H1 (cell line): ENCODE data around the gene PKMYT1. TPM values are rescaled to one million over a fixed set of nuclear protein-coding genes. Genes with fewer than 3 reads are reported as not detected.

ENCODE experiments used
- CTCF ChIA-PET: fragments of 300-600 bp; sonication (Branson Sonifier 250); formaldehyde crosslinking; loops from one replicate; lab custom pipeline; 2021; ENCODE audit not compliant: partially characterized antibody; lab: Charles Lee
- POLR2A ChIA-PET: fragments of 300-600 bp; sonication (Branson Sonifier 250); formaldehyde crosslinking; loops from one replicate; lab custom pipeline; 2021; ENCODE audit warnings: inconsistent platforms; ENCODE audit not compliant: partially characterized antibody; lab: Charles Lee
- DNase-seq, 2 experiments: peaks; one replicate each; pipeline versions ENCODE4 v3.0.0 to v3.0.0-alpha.2; 2010 to 2022; ENCODE audit warnings: low spot score in 2 of 2, low read depth in 1 of 2, mixed read lengths in 1 of 2
- FAIRE-seq: peaks from 2 replicates; lab custom pipeline; 2011; peaks lifted over from hg19 to GRCh38; lab: Jason Lieb, UNC
- H2AFZ ChIP-seq: 2 replicates; pipeline ENCODE4 v1.8.1; 2012; ENCODE audit warnings: low read length, inconsistent platforms
- H2AK5ac ChIP-seq: 2 replicates; pipeline ENCODE4 v1.6.1; 2013; ENCODE audit warnings: low read depth, low read length
- H2BK120ac ChIP-seq: replicated peaks from 2 replicates; pipeline ENCODE3; 2013; ENCODE audit warnings: low read depth, low read length, inconsistent platforms
- H2BK12ac ChIP-seq: 2 replicates; pipeline ENCODE4 v1.6.1; 2013; ENCODE audit warnings: low read depth, low read length
- H2BK15ac ChIP-seq: 2 replicates; pipeline ENCODE4 v1.6.1; 2013; ENCODE audit warnings: low read length
- H2BK20ac ChIP-seq: 2 replicates; pipeline ENCODE4 v1.6.1; 2013; ENCODE audit warnings: low read length
- H2BK5ac ChIP-seq: 2 replicates; pipeline ENCODE4 v1.6.1; 2013; ENCODE audit warnings: low read depth, low read length
- H3K14ac ChIP-seq: 2 replicates; pipeline ENCODE4 v1.6.1; 2013; ENCODE audit warnings: inconsistent platforms; ENCODE audit not compliant: insufficient read length
- H3K18ac ChIP-seq: 2 replicates; pipeline ENCODE4 v1.6.1; 2013; ENCODE audit warnings: low read length; ENCODE audit errors: extremely low read depth
- H3K23ac ChIP-seq: 2 replicates; pipeline ENCODE4 v1.6.1; 2013; ENCODE audit warnings: inconsistent platforms; ENCODE audit not compliant: insufficient read length
- H3K23me2 ChIP-seq: 2 replicates; pipeline ENCODE4 v1.6.1; 2013; ENCODE audit warnings: low read depth, low read length
- H3K27ac ChIP-seq: 2 replicates; pipeline ENCODE4 v1.6.1; 2011; ENCODE audit warnings: low read depth, low read length, inconsistent platforms
- H3K27me3 ChIP-seq, 4 experiments: replicated peaks in 1 of 4; 1 replicate in 1 of 4; 2 replicates in 3 of 4; pipeline versions ENCODE4 v1.6.1 to v1.8.1; 2011 to 2013; ENCODE audit warnings: low read length in 3 of 4, mild to moderate bottlenecking in 3 of 4, inconsistent platforms in 2 of 4, mixed read lengths in 2 of 4, moderate library complexity in 1 of 4; ENCODE audit not compliant: control insufficient read depth in 3 of 4, insufficient read depth in 3 of 4; ENCODE audit errors: extremely low read depth in 1 of 4
- H3K36me3 ChIP-seq, 4 experiments: 2 replicates each; pipeline versions ENCODE4 v1.6.1 to v1.8.1; 2011 to 2013; ENCODE audit warnings: mild to moderate bottlenecking in 4 of 4, low read length in 3 of 4, moderate library complexity in 2 of 4, control low read depth in 1 of 4, inconsistent platforms in 1 of 4; ENCODE audit not compliant: insufficient read depth in 4 of 4, control insufficient read depth in 2 of 4
- H3K4ac ChIP-seq: replicated peaks from 2 replicates; pipeline ENCODE3; 2013; ENCODE audit warnings: low read length, low read depth, mixed read lengths, inconsistent platforms; ENCODE audit not compliant: insufficient read length
- H3K4me1 ChIP-seq, 4 experiments: replicated peaks in 1 of 4; 1 replicate in 1 of 4; 2 replicates in 3 of 4; pipeline versions ENCODE4 v1.6.1 to v1.8.1; 2011 to 2013; ENCODE audit warnings: low read length in 3 of 4, inconsistent platforms in 2 of 4, mixed read lengths in 1 of 4; ENCODE audit not compliant: insufficient read depth in 4 of 4, control insufficient read depth in 3 of 4
- H3K4me2 ChIP-seq, 2 experiments: 2 replicates each; pipeline versions ENCODE4 v1.6.1 to v1.8.1; 2011 to 2013; ENCODE audit warnings: low read depth in 2 of 2, low read length in 2 of 2, control low read depth in 1 of 2, inconsistent platforms in 1 of 2, mild to moderate bottlenecking in 1 of 2; ENCODE audit not compliant: insufficient read depth in 1 of 2
- H3K4me3 ChIP-seq, 4 experiments: fragments of 200-600, 300-600 bp in 1 of 4; sonication (generic), shearing (Covaris generic), sonication (Bioruptor Twin) in 1 of 4; 2 replicates each; pipeline versions ENCODE4 v1.5.1 to v1.8.1; 2011 to 2016; ENCODE audit warnings: low read length in 4 of 4, low read depth in 3 of 4, control low read depth in 2 of 4, inconsistent platforms in 2 of 4, mild to moderate bottlenecking in 2 of 4, mixed read lengths in 1 of 4, moderate library complexity in 1 of 4; ENCODE audit not compliant: insufficient read depth in 2 of 4; ENCODE audit errors: extremely low read depth in 1 of 4
- H3K56ac ChIP-seq: replicated peaks from 2 replicates; pipeline ENCODE3; 2013; ENCODE audit warnings: low read depth, mild to moderate bottlenecking, mixed read lengths, low read length, inconsistent platforms; ENCODE audit not compliant: insufficient read length
- H3K79me1 ChIP-seq: 2 replicates; pipeline ENCODE4 v1.6.1; 2013; ENCODE audit warnings: low read depth, low read length, control low read depth
- H3K79me2 ChIP-seq, 2 experiments: 2 replicates each; pipeline versions ENCODE4 v1.6.1 to v1.8.1; 2012 to 2013; ENCODE audit warnings: low read length in 2 of 2, mild to moderate bottlenecking in 2 of 2, inconsistent platforms in 1 of 2; ENCODE audit not compliant: insufficient read depth in 2 of 2, control insufficient read depth in 1 of 2
- H3K9ac ChIP-seq, 4 experiments: replicated peaks in 1 of 4; 1 replicate in 1 of 4; 2 replicates in 3 of 4; pipeline versions ENCODE4 v1.6.1 to v1.8.1; 2011 to 2013; ENCODE audit warnings: low read depth in 3 of 4, low read length in 3 of 4, control low read depth in 2 of 4, mild to moderate bottlenecking in 2 of 4, moderate library complexity in 2 of 4, inconsistent platforms in 1 of 4; ENCODE audit errors: extremely low read depth in 1 of 4
- H3K9me3 ChIP-seq, 2 experiments: 2 replicates each; pipeline versions ENCODE4 v1.6.1 to v1.8.1; 2012 to 2013; ENCODE audit warnings: mild to moderate bottlenecking in 2 of 2, moderate library complexity in 2 of 2, control low read depth in 1 of 2, inconsistent platforms in 1 of 2, low read depth in 1 of 2, low read length in 1 of 2, mixed read lengths in 1 of 2; ENCODE audit not compliant: insufficient read depth in 2 of 2
- H4K20me1 ChIP-seq, 2 experiments: replicated peaks in 1 of 2; 2 replicates each; pipeline versions ENCODE3 to v1.8.1; 2011 to 2013; ENCODE audit warnings: inconsistent platforms in 2 of 2, low read length in 2 of 2, mild to moderate bottlenecking in 1 of 2; ENCODE audit not compliant: insufficient read depth in 2 of 2, control insufficient read depth in 1 of 2
- H4K5ac ChIP-seq: 2 replicates; pipeline ENCODE4 v1.6.1; 2013; ENCODE audit warnings: low read length, low read depth, mixed read lengths, inconsistent platforms; ENCODE audit not compliant: insufficient read length
- H4K8ac ChIP-seq: 2 replicates; pipeline ENCODE4 v1.8.0; 2013; ENCODE audit warnings: mild to moderate bottlenecking, moderate library complexity, low read length, inconsistent platforms; ENCODE audit not compliant: insufficient read depth; ENCODE audit errors: extremely low read depth
- H4K91ac ChIP-seq: replicated peaks from 2 replicates; pipeline ENCODE3; 2013; ENCODE audit warnings: low read length, mixed read lengths, inconsistent platforms; ENCODE audit not compliant: insufficient read length
- ASH2L ChIP-seq: fragments of 200-600, 300-600 bp; sonication (generic); IDR thresholded peaks from one replicate; pipeline ENCODE4 v1.7.1; 2017; ENCODE audit warnings: low read length
- BACH1 ChIP-seq: IDR thresholded peaks from 2 replicates; pipeline ENCODE4 v1.6.1; 2012; ENCODE audit warnings: low read length, improper control_type of control experiment
- EP300 ChIP-seq, 2 experiments: IDR thresholded peaks; 1 replicate in 1 of 2; 2 replicates in 1 of 2; pipeline ENCODE4 v1.6.1; 2011 to 2012; ENCODE audit warnings: low read depth in 2 of 2, low read length in 2 of 2, mild to moderate bottlenecking in 2 of 2, borderline replicate concordance in 1 of 2, inconsistent platforms in 1 of 2, moderate library complexity in 1 of 2
- EZH2 ChIP-seq: fragments of 200-600 bp; sonication (generic); IDR thresholded peaks from 2 replicates; pipeline ENCODE4 v1.7.1; 2012; ENCODE audit warnings: low read depth, mild to moderate bottlenecking, moderate library complexity, low read length, inconsistent platforms; ENCODE audit not compliant: severe bottlenecking
- JUN ChIP-seq: IDR thresholded peaks from 2 replicates; pipeline ENCODE4 v1.6.1; 2011; ENCODE audit warnings: low read depth, mild to moderate bottlenecking, improper control_type of control experiment, low read length
- KDM1A ChIP-seq: fragments of 200-600, 300-600 bp; sonication (generic); IDR thresholded peaks from 2 replicates; pipeline ENCODE4 v1.7.1; 2016; ENCODE audit warnings: mild to moderate bottlenecking, low read length, borderline replicate concordance
- NANOG ChIP-seq: IDR thresholded peaks from 2 replicates; pipeline ENCODE4 v1.6.1; 2011; ENCODE audit warnings: low read length, low read depth, mild to moderate bottlenecking, inconsistent platforms; ENCODE audit not compliant: insufficient read depth, poor library complexity, severe bottlenecking
- RBBP5 ChIP-seq: IDR thresholded peaks from 2 replicates; pipeline ENCODE4 v1.7.1; 2012; ENCODE audit warnings: low read depth, mild to moderate bottlenecking, inconsistent platforms, low read length, moderate library complexity, borderline replicate concordance
- RXRA ChIP-seq: IDR thresholded peaks from 2 replicates; pipeline ENCODE4 v1.6.1; 2011; ENCODE audit warnings: low read depth, mild to moderate bottlenecking, low read length, moderate library complexity; ENCODE audit not compliant: insufficient read depth
- TAF1 ChIP-seq: IDR thresholded peaks from 2 replicates; pipeline ENCODE4 v1.6.1; 2011; ENCODE audit warnings: mild to moderate bottlenecking, low read depth, low read length
- YY1 ChIP-seq: IDR thresholded peaks from 2 replicates; pipeline ENCODE4 v1.6.1; 2011; ENCODE audit warnings: low read depth, mild to moderate bottlenecking, low read length
- WGBS, 2 experiments: shearing (Covaris generic) in 1 of 2; methylation state at CpG; one replicate each; pipeline versions ENCODE4 v1.1.6 to v1.1.7; 2013 to 2015; ENCODE audit warnings: low lambda C conversion rate in 2 of 2, mixed read lengths in 2 of 2, inconsistent platforms in 1 of 2, low coverage in 1 of 2, missing lambda C conversion rate in 1 of 2; ENCODE audit not compliant: insufficient replicate concordance in 2 of 2, insufficient coverage in 1 of 2, insufficient read length in 1 of 2; ENCODE audit errors: extremely low coverage in 1 of 2, missing lambda C conversion rate in 1 of 2; 5-methylcytosine and 5-hydroxymethylcytosine counted together
- polyA plus RNA-seq, 7 experiments: library from polyadenylated mRNA; depleted of rRNA in 3 of 7; stranded (reverse) in 5 of 7; unstranded in 2 of 7; fragments of >200 nt in 5 of 7; fragments of 200-250 nt in 2 of 7; gene quantifications; 1 replicate in 5 of 7; 2 replicates in 1 of 7; 4 replicates in 1 of 7; pipeline versions ENCODE4 v1.2.1 to v1.2.3, GENCODE V29; 2011 to 2013; ENCODE audit warnings: missing spikeins in 2 of 7, mixed read lengths in 2 of 7
- total RNA-seq: library from RNA; stranded (reverse); fragmentation: NEBNext Ultra II Directional; extraction: Animal tissue kit (Norgen Biotek cat#: 25700); gene quantifications from 2 replicates; pipeline ENCODE4 v1.2.1, GENCODE V29; 2021
- TF ChIP-seq, protein P1 (sequence below): IDR thresholded peaks from 2 replicates; pipeline ENCODE4 v1.6.1; 2011; ENCODE audit warnings: low read depth, mild to moderate bottlenecking, low read length; ENCODE audit not compliant: insufficient read depth

Gene PKMYT1
- total and polyA plus RNA-seq, 2 of the 8 experiments (the other 6 are each of a cell fraction or from before 2014, with no cell fraction given) = 74.7 to 85.2 TPM

DNA sequence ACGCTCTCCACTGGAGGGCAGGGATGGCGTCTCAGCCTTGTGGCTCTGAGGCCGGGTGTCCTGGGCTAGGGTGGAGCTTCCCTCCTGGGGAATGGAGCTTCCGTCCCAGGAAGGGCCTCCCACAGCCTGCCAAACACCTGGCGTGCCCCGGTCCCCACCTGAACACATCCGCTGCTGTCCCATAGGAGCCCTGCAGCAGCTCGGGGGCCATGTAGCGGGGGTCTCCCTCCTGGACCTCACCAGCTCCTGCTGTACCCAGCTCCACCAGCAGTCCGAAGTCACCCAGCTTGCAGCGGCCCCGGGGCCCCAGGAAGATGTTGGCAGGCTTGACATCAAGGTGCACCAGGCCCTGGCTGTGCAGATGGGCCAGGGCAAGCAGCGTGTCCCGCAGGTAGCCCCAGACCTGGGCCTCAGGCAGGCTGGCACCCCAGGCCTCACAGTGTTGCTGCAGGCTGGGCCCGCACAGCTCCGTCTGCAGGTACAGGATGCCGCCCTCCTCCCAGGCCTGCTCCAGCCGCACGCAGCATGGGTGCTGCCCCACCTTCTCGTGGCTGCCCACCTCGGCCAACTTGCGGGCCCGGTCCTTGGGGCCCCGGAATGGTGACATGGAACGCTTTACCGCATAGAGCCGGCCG lies 5.0 kb downstream of the PKMYT1 start:
- Histone ChIP-seq H2AK5ac (no peak overlapping the region), H3K9ac (no peak overlapping the region), H3K4me1 (peaks cover 0 to 16% (median 9%) of the 10 kb centered on the region in 4 experiments; a peak in 6 of 7 replicates), H3K9me3 (no peaks in the 10 kb centered on the region), H3K23ac (no peak overlapping the region), H4K91ac (no peak overlapping the region), H2BK12ac (no peak overlapping the region), H2AFZ (no peak overlapping the region), H3K79me2 (peaks cover 0 to 10% of the 10 kb centered on the region in 2 experiments; a peak in 2 of 4 replicates), H2BK15ac (no peak overlapping the region), H3K18ac (no peak overlapping the region), H4K5ac (no peak overlapping the region), H2BK20ac (no peak overlapping the region), H4K20me1 (peaks cover 29 to 44% of the 10 kb centered on the region in 2 experiments), H3K56ac (no peak overlapping the region), H3K79me1 (peaks cover 19% of the 10 kb centered on the region), H3K27ac (no peak overlapping the region), H3K4me2 (no peak overlapping the region), H3K4me3 (no peak overlapping the region), H3K14ac (no peak overlapping the region), H3K36me3 (peaks cover 20 to 46% (median 33%) of the 10 kb centered on the region in 4 experiments), H3K23me2 (peaks cover 4% of the 10 kb centered on the region; the same call in 1 of the 2 replicates), H3K4ac (no peak overlapping the region), H2BK5ac (no peak overlapping the region), H3K27me3 (no peaks in the 10 kb centered on the region), H4K8ac (no peak overlapping the region), H2BK120ac (no peak overlapping the region)
- no peak for DNase-seq
- 94% methylated on average over 27 of the region's 28 CpGs; no CpG with 5 or more reads in 1 of the 2 experiments for WGBS, 2 experiments
- ChIA-PET POLR2A (interaction anchor here (0.7 to 25.4 kb wide), 13 partner anchors 8 to 223 kb away, joined by 3 to 455 read pairs (median 3); partner anchors contain the start of genes CLDN6, HCFC1R1, KREMEN2 and PAQR4), CTCF (interaction anchor here (0.7 to 1.7 kb wide), 6 partner anchors 9 to 1022 kb away, joined by 3 to 5 read pairs (median 4); no protein-coding TSS in a partner anchor)
- no peak for FAIRE-seq
- no peak for TF ChIP-seq TAF1
- TF ChIP-seq RBBP5 = no peak
- no peak for TF ChIP-seq JUN
- TF ChIP-seq NANOG = no peak
- no peak for TF ChIP-seq BACH1
- no peak for TF ChIP-seq ASH2L
- no peak for TF ChIP-seq KDM1A
- TF ChIP-seq, protein P1, sequence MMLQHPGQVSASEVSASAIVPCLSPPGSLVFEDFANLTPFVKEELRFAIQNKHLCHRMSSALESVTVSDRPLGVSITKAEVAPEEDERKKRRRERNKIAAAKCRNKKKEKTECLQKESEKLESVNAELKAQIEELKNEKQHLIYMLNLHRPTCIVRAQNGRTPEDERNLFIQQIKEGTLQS = no peak
- TF ChIP-seq YY1 = no peak
- no peak for TF ChIP-seq RXRA
- TF ChIP-seq EZH2 = no peak
- TF ChIP-seq EP300 (IDR thresholded peaks at IDR 0.05; ENCODE audit: borderline replicate concordance in 1 of 2, low read depth in 2 of 2, low read length in 2 of 2) = no peak
